NCI-H748 (cell line): ENCODE data around the gene CD40.
"Not testable (repeated sequence)": the region's sequence is repeated elsewhere in the genome, so short reads cannot be mapped to it uniquely, and the experiment has no call there.

ENCODE experiments used
- DNase-seq: peaks from one replicate; lab custom pipeline; 2025; ENCODE audit not compliant: unreplicated experiment; lab: John Stamatoyannopoulos, UW

The CD40 gene

DNA sequence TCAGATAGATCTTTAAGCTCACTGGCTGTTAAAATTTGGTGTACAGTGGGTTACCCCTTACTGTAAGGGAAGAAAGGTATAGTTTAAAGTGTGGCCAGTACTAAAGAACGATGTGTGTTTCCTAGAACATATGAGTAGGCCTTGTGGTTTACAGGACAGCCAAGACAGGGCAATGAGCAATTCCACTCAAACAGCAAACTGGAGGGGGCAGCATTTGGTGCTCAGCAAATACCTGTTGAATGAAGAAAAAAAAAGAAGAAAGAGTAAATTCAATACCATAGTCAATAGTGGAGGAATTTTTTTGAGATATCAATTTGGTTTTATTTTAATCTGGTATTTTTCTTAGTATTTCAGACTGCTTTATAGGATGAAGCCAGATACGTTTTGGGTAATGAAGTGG is 24.6 kb upstream of the CD40 start:
- no peak for DNase-seq

DNA sequence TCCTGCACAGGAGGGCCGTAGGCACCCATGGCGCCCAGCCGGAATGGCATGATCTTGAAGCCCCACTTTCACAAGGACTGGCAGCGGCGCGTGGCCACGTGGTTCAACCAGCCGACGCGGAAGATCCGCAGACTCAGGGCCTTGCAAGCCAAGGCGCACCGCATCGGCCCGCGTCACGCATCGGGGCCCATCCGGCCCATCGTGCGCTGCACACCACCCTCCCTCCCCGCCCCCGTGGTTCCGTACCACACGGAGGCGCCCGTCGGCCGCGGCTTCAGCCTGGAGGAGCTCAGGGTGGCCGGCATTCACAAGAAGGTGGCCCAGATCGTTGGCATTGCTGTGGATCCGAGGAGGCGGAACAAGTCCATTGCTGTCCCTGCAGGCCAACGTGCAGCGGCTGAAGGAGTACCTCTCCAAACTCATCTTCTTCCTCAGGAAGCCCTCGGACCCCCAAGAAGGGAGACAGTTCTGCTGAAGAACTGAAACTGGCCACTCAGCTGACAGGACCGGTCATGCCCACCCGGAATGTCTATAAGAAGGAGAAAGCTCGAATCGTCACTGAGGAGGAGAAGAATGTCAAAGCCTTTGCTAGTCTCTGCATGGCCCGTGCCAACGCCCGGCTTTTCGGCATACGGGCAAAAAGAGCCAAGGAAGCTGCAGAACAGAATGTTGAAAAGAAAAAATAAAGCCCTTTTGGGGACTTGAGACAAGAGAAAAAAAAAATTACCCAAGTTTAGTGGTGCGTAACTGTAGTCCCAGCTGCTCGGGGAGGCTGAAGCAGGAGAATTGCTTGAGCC is 18.4 kb upstream of the CD40 start:
- no peak for DNase-seq

GRCh38 chr20:46100444-46100843 is 17.7 kb upstream of the CD40 start:
- DNase-seq = not testable (repeated sequence)

DNA sequence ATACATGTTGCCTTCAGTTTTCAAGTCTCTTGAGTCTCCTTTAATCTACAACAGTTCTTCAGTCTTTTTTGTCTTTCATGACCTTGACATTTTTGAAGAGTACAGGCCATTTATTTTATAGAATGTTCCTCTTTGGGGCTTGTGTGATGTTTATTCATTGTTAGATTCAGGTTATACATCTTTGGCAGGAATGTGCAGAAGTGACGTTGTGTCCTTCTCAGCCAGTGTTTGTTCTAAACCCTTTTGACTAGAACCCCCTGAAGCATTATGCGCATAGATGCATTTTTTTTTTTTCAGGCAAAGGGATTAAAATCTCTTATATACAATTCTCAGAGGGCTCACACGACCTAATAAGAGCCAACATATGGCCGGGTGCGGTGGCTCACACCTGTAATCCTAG is 17.1 kb upstream of the CD40 start:
- no peak for DNase-seq

DNA sequence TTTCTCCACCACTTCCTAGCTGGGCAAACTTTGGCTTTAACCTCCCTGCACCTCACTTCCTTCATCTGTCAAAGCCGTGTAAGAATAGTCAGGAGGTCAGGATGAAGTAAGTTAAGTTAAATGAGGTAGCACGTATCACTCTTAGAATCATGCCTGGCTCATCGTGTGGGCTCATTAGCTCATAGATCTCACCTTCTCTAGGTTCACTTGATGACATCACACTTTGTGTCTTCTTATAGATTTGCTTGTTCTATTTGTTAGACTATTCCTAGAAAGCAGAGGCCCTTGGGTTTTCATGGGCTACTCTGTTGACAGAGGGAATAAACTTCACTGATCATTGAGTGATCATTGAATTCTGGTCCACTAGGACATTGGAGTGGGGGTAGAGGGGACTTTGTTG is 16.2 kb upstream of the CD40 start:
- no peak for DNase-seq

- DNase-seq = no peak
Measured at GRCh38 chr20:46102940-46103339, 15.2 kb upstream of the CD40 start.

DNA sequence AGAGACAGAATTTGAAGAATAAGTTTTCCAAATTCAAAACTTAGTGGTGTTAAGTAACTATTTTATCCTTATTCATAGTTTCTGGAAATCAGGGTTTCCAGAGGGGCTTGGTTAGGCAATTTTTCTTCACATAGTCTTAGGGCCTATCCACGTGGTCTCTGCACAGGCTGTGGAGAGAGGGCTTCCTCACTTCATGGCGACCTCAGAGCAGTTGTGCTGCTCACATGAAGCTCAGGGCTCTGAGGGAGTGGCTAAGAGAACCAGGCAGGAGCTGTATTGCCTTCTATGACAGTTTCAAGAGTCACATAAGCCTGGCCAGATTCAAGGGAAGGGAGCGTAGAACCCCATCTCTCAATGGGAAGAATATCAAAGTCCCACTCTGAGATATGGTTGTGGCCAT is 13.9 kb upstream of the CD40 start:
- DNase-seq = no peak

DNA sequence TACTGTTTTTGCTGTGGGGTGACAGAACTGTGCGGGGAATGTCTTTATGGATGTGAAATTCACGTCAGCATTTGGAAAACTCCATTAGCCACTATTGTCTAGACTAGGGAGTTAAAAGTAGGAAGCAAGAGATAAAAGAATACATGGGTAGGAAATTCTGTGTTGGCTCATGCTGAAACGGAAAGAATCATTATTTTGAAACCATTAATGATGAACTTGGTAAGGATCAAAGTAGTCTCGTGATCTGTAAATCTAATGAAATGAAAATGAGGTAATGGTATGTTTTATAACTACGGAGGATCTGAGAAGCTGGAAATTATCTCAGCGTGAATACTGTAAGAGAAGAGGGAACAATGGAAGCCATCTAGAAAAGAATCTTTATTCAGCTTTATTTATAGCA is 11.1 kb upstream of the CD40 start:
- DNase-seq = no peak

- DNase-seq = no peak
Measured at GRCh38 chr20:46108435-46108841, 9.7 kb upstream of the CD40 start.

- DNase-seq = no peak
Measured at GRCh38 chr20:46108976-46109375, 9.1 kb upstream of the CD40 start.

DNA sequence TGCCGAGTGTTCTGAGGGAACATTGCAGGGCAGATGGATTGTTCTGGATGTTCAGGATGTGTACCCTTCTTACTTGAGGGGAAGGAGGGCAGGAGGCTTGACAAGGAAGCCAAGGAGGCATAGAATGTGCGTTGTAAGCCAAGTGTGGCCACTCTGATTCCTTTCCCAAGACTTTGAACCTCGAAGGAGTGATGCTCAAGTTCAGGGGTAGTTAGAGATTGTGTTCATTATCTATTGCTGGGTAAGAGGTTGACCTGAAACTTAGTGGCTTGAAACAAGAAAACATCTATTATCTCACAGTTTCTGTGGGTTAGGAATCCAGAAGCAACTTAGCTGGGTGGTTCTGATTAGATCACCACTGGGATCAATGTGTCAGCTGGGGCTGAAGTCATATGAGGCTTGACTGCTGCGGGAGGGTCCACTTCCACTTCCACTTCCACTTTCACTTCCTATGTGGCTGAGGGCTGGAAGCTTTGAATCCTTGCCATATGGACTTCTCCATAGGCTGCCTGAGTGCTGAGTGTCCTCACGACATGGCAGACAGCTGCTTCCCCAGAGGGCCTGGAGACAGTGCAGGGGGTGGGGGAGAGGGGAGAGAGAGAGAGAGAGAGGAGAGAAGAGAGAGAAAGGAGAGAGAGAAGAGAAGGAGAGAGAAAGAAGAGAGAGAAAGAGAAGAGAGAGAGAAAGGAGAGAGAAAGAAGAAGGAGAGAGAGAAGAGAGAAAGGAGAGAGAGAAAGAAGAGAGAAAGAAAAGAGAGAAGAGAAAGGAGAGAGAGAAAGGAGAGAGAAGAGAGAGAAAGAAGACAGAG is 6.9 kb upstream of the CD40 start:
- no peak for DNase-seq

GRCh38 chr20:46111836-46112212 is 6.3 kb upstream of the CD40 start:
- no peak for DNase-seq

DNA sequence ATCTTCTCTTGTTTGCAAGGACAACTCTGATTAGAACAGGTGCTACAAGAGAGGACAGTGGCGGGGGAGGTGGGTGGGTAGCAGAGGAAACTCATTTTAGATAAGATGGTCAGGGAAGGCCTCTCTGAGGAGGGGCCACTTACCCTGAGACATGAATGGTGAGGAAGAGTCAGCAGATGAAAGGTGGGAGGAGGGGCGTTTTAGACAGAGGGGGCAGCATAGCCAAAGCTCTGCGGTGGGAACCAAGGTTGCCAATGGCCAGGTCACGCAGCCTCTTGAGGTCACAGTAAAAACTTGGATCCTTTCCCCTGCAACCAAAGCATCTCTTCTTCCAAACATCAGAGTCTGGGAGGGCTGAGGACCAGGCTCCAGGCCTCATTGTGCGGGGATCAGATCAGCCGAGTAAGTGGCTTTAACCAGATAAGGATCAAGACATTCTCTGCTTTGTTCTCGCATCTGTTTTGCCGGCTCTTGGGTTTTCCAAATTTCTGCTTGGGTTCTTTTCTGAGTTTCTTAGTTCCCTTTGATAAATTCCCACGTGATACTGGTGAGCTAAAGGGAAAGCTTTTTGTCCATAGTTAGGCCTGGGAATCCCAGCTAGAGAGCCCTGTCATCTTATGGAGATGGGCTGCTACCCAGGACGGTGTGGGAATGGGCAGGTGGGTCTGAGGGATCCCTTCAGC is 5.5 kb upstream of the CD40 start:
- no peak for DNase-seq

DNA sequence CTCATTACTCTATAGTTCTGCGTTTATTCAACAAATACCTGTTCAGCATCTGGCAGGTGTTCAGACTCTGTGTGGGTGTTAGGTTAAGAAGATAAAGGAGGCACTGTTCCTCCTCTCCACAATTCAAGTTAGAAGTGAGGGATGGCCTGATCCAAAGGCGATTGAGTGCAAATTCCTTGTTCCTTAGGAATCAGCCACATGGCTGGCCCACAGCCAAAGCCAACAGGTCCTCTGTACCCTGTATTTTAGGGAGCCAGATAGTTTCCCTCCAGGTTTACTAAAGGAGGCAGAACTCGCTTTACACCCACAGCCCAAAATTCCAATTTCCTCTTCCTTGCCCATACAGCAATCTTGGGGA is 5.0 kb upstream of the CD40 start:
- DNase-seq = no peak

DNA sequence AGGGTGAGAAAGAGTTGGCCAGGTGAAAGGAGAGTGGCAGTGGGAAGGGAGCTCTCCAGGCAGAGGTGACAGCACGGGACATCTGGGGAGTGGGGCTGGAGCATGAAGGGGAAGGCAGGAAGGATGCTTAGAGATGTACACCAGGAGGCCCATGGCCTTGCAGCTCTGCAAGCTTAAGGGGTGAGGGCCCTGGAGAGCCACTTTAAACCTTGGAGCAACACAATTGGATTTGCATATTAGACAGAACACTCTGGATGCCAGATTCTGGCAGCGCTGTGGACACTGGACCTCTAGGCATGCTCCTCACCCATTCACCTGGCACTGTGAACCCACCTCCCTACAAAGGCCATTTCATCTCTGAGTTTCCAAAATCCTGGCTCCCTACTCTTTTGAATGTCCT is 3.7 kb upstream of the CD40 start:
- DNase-seq = no peak

- no peak for DNase-seq
Measured at GRCh38 chr20:46118481-46119020, 437 bp downstream of the CD40 start.

GRCh38 chr20:46119028-46119546 is 973 bp downstream of the CD40 start:
- no peak for DNase-seq

GRCh38 chr20:46119547-46119946 is 1.4 kb downstream of the CD40 start:
- DNase-seq = no peak

GRCh38 chr20:46120136-46120535 is 2.0 kb downstream of the CD40 start:
- DNase-seq = no peak

DNA sequence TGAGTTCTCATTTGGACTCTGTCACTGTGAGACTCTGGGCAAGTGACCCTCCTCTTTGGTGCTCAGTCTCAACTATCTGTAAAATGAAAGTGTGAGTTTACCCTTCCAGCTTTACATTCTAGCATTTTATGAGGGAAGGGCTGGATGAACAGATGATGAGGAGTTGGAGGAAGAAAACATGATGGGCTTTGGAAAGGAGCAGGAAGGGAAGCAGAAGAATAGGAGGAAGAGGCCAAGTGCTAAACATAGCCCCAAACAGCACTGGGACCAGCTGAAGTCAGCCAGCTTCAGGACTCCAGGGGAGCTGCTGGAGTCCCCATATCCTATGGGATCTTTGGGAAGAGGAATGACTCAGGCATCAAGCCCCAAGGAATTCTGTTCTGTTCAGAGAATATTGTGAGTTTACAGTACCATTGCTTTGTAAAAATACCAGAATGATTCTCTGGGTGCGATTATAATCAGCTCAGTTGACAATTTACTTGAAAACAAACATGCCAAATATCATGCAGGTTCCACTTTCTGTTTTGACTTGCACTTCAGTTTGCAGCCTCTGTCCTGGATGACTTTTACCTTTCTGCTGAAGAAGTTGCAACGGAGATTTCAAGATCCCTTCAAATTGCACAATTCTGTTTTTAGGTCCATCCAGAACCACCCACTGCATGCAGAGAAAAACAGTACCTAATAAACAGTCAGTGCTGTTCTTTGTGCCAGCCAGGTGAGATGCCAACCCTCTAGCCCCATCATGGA is 3.2 kb downstream of the CD40 start:
- no peak for DNase-seq

- DNase-seq = no peak
Measured at GRCh38 chr20:46122071-46122470, 4.0 kb downstream of the CD40 start.
